ENCODE data around the gene GRAMD1B. TPM values are rescaled to one million over a fixed set of nuclear protein-coding genes. Genes with fewer than 3 reads are reported as not detected.

Gene GRAMD1B
- total RNA-seq, 1 donor from 2014 or later, result 159 TPM

- H3K27me3 Mint-ChIP-seq (ENCODE audit: low read depth), result no peaks in the 10 kb centered on the region
- no peak overlapping the region for H3K27ac Mint-ChIP-seq
- peaks cover 86% of the 10 kb centered on the region for H3K36me3 Mint-ChIP-seq (ENCODE audit: low read depth)
- H3K4me1 Mint-ChIP-seq (ENCODE audit: low read depth), result no peaks in the 10 kb centered on the region
- no peak for DNase-seq (ENCODE audit: low spot score)
- no peak overlapping the region for H3K4me3 Mint-ChIP-seq (ENCODE audit: low read depth)
- H3K9me3 Mint-ChIP-seq, result no peaks in the 10 kb centered on the region
- intact Hi-C loops (cut with micrococcal nuclease), result no loop called here
These were observed 186.6 kb downstream of the GRAMD1B start for GRCh38 chr11:123616505-123617198.

DNA sequence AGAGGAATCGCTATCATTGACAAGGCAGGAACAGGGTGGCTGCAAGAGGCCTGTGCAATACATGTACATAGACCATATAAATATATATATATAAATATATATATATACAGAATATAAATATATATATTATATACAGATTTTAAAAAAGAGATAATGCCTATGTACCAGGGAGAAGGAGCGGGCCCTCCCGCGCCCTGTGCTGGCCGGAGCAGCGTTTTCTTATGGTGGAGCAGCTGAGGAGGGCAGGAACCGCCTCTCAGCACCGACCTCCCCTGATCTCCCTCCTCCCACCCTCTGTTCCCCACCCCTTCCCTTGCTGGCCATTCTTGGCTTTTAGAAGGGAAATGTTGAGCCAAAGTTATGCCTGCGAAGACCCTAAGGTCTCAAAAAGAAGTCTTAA lies 192.5 kb downstream of the GRAMD1B start:
- Mint-ChIP-seq H3K27me3 (ENCODE audit: low read depth) (no peaks in the 10 kb centered on the region), H3K4me1 (ENCODE audit: low read depth) (no peaks in the 10 kb centered on the region), H3K9me3 (no peaks in the 10 kb centered on the region), H3K36me3 (ENCODE audit: low read depth) (peaks cover 85% of the 10 kb centered on the region), H3K4me3 (ENCODE audit: low read depth) (no peak overlapping the region), H3K27ac (no peak overlapping the region)
- intact Hi-C loops (cut with micrococcal nuclease), result no loop called here
- DNase-seq (ENCODE audit: low spot score), result no peak

DNA sequence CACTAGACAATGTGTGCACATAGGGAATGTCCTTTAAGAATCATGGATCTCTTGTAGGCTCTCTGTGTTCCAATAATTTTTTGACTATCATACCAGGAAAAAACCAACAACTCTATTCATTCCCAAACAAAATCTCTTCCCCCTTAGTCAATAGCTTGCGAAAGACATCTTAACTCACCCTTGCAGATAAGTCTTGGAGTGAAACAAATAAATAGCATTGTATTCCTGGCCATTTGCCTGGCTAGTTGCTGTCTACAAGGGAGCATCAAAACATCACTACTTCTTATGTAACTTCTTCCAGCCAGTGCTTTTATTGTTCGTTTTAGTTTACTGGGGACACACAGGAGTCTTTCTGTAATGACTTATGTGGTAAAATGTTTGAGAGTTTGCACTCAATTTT lies 194.9 kb downstream of the GRAMD1B start:
- no peak for DNase-seq (ENCODE audit: low spot score)
- Mint-ChIP-seq H3K9me3 (no peaks in the 10 kb centered on the region), H3K27me3 (ENCODE audit: low read depth) (peaks cover 2% of the 10 kb centered on the region), H3K4me3 (ENCODE audit: low read depth) (no peak overlapping the region), H3K4me1 (ENCODE audit: low read depth) (peaks cover 10% of the 10 kb centered on the region), H3K36me3 (ENCODE audit: low read depth) (peaks cover 61% of the 10 kb centered on the region), H3K27ac (no peak overlapping the region)
- intact Hi-C loops (cut with micrococcal nuclease), result no loop called here

- H3K36me3 Mint-ChIP-seq (ENCODE audit: low read depth), result peaks cover 28% of the 10 kb centered on the region
- H3K4me1 Mint-ChIP-seq (ENCODE audit: low read depth), result peaks cover 10% of the 10 kb centered on the region
- no peak overlapping the region for H3K4me3 Mint-ChIP-seq (ENCODE audit: low read depth)
- intact Hi-C loops (cut with micrococcal nuclease), result no loop called here
- DNase-seq (ENCODE audit: low spot score), result no peak
- no peak overlapping the region for H3K27ac Mint-ChIP-seq
- H3K9me3 Mint-ChIP-seq, result no peaks in the 10 kb centered on the region
- peaks cover 7% of the 10 kb centered on the region for H3K27me3 Mint-ChIP-seq (ENCODE audit: low read depth)
These were observed 199.0 kb downstream of the GRAMD1B start for GRCh38 chr11:123628936-123629683.

DNA sequence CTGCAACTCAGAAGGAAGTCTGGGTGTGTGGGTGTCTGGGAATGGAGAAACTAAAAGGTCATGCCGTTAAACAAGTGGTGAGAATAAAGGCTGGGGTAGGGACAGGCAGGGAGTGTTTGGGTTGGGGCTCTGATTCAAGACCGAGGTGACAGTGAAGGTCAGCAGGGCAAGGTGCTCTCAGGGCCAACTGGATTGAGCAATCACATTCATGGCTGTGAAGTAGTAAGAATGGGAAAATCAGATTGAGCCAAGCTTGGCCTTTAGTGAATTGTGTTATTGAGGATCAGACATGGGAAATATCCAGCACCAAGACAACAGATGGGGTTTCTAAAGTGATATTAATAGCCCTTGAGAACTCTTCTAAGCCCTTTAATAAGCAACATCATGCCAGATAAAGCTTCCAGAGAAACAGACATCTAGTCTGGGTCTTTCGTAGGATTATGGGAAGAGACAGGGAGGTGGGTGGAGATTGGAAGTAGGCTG lies 200.1 kb downstream of the GRAMD1B start:
- Mint-ChIP-seq H3K4me1 (ENCODE audit: low read depth) (peaks cover 10% of the 10 kb centered on the region), H3K9me3 (no peaks in the 10 kb centered on the region), H3K36me3 (ENCODE audit: low read depth) (peaks cover 20% of the 10 kb centered on the region), H3K27ac (no peak overlapping the region), H3K4me3 (ENCODE audit: low read depth) (no peak overlapping the region), H3K27me3 (ENCODE audit: low read depth) (peaks cover 12% of the 10 kb centered on the region)
- no peak for DNase-seq (ENCODE audit: low spot score)
- intact Hi-C loops (cut with micrococcal nuclease), result no loop called here

GRCh38 chr11:123640029-123640428 lies 210.0 kb downstream of the GRAMD1B start:
- no peak for DNase-seq (ENCODE audit: low spot score)
- Mint-ChIP-seq H3K27me3 (ENCODE audit: low read depth) (peaks cover 9% of the 10 kb centered on the region), H3K27ac (no peak overlapping the region), H3K4me3 (ENCODE audit: low read depth) (no peak overlapping the region), H3K36me3 (ENCODE audit: low read depth) (no peaks in the 10 kb centered on the region), H3K9me3 (no peaks in the 10 kb centered on the region), H3K4me1 (ENCODE audit: low read depth) (peaks cover 2% of the 10 kb centered on the region)
- intact Hi-C loops (cut with micrococcal nuclease), result no loop called here

DNA sequence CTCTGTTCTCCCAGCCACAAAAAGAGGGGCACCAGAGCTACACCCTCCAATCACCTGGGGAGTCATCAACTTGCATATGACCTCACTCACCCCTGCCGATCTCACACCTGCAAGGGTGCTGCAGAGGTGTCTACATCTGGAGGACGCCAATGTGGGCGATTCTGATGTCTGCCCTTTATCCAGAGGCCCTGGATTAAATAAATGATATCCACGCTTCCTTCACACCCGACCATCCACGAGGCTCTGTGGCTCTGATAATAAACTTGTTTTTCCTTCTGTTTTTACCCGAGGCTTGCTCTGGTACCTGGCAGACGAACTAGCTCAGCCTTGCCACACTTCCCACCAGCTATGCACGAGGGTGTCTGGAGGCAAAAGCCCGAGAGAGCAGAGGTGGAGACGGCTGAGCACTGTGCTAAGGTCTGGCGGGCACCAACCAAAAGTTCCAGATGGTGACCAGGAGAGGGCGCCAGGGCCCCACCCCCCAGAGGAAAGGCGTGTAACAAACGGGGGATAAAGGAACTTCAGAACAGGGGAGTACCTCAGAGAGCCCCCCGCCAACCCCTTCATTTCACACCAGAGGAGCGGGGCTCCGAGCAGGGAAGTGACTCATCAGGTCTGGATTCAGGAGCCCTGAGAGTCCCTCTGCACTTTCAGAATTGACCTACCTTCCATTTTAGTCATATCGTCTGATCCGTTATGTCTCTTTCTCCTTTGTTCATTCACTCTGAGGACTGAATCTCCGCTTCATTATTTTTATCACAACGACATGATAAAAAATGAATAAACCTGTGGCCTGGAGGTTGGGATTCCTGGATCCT lies 210.8 kb downstream of the GRAMD1B start:
- Mint-ChIP-seq H3K27me3 (ENCODE audit: low read depth) (peaks cover 6% of the 10 kb centered on the region), H3K9me3 (no peaks in the 10 kb centered on the region), H3K4me3 (ENCODE audit: low read depth) (no peak overlapping the region), H3K4me1 (ENCODE audit: low read depth) (peaks cover 2% of the 10 kb centered on the region), H3K36me3 (ENCODE audit: low read depth) (no peaks in the 10 kb centered on the region), H3K27ac (no peak overlapping the region)
- intact Hi-C loops (cut with micrococcal nuclease), result loop anchor here (1.0 kb wide), 1 partner anchor 66 kb away; no protein-coding TSS in a partner anchor
- peak; percentile 29 for DNase-seq (ENCODE audit: low spot score)

- H3K36me3 Mint-ChIP-seq (ENCODE audit: low read depth), result no peaks in the 10 kb centered on the region
- H3K9me3 Mint-ChIP-seq, result no peaks in the 10 kb centered on the region
- intact Hi-C loops (cut with micrococcal nuclease), result loop anchor here (1.0 kb wide), 1 partner anchor 66 kb away; no protein-coding TSS in a partner anchor
- H3K4me1 Mint-ChIP-seq (ENCODE audit: low read depth), result peaks cover 2% of the 10 kb centered on the region
- H3K4me3 Mint-ChIP-seq (ENCODE audit: low read depth), result no peak overlapping the region
- no peak overlapping the region for H3K27ac Mint-ChIP-seq
- no peak for DNase-seq (ENCODE audit: low spot score)
- H3K27me3 Mint-ChIP-seq (ENCODE audit: low read depth), result peaks cover 12% of the 10 kb centered on the region
These were observed 211.4 kb downstream of the GRAMD1B start for GRCh38 chr11:123641495-123641840.

- Mint-ChIP-seq H3K9me3 (no peaks in the 10 kb centered on the region), H3K27me3 (ENCODE audit: low read depth) (peaks cover 16% of the 10 kb centered on the region), H3K27ac (no peak overlapping the region), H3K36me3 (ENCODE audit: low read depth) (no peaks in the 10 kb centered on the region), H3K4me1 (ENCODE audit: low read depth) (peaks cover 2% of the 10 kb centered on the region), H3K4me3 (ENCODE audit: low read depth) (no peak overlapping the region)
- intact Hi-C loops (cut with micrococcal nuclease), result no loop called here
- no peak for DNase-seq (ENCODE audit: low spot score)
These were observed 212.4 kb downstream of the GRAMD1B start for GRCh38 chr11:123642435-123642834.

DNA sequence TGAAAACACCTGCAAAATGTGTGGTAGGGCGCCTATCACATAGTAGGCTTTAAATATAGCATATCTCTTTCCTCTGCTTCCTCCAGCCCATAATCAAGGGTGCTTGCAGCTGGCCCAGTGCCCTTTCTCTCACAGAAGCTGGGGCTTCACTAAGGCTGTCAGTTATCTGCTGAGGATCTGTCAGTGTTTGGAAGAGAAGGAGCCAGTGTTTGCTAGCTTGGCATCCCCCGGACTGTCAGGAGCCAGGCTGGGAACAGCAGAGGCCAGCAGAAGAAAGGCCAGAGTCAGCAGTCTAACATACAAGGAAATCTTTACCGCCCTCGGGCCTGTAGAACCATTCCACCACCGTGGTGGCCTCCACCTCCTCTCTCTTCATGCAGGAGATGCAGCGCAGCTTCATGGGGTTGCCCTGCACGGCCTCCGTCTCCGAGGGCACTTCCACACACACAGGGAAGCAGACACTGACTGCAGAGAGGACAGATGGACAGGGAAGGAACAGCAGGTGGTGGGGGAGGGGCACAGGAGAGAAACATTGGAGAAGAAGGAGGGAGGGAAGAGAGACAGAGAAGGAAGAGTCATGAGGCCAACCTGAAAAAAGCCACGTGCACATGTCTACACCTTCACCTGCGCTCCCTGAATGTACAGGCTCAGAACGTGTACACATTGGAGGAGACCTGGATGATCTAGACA lies 215.4 kb downstream of the GRAMD1B start:
- Mint-ChIP-seq H3K27ac (no peak overlapping the region), H3K4me1 (ENCODE audit: low read depth) (peaks cover 2% of the 10 kb centered on the region), H3K9me3 (no peaks in the 10 kb centered on the region), H3K27me3 (ENCODE audit: low read depth) (peaks cover 13% of the 10 kb centered on the region), H3K36me3 (ENCODE audit: low read depth) (no peaks in the 10 kb centered on the region), H3K4me3 (ENCODE audit: low read depth) (no peak overlapping the region)
- intact Hi-C loops (cut with micrococcal nuclease), result no loop called here
- DNase-seq (ENCODE audit: low spot score), result no peak

GRCh38 chr11:123650901-123651300 lies 220.8 kb downstream of the GRAMD1B start:
- H3K27ac Mint-ChIP-seq, result no peak overlapping the region
- DNase-seq (ENCODE audit: low spot score), result no peak
- peaks cover 43% of the 10 kb centered on the region for H3K27me3 Mint-ChIP-seq (ENCODE audit: low read depth)
- H3K36me3 Mint-ChIP-seq (ENCODE audit: low read depth), result no peaks in the 10 kb centered on the region
- intact Hi-C loops (cut with micrococcal nuclease), result no loop called here
- H3K4me1 Mint-ChIP-seq (ENCODE audit: low read depth), result peaks cover 1% of the 10 kb centered on the region
- H3K4me3 Mint-ChIP-seq (ENCODE audit: low read depth), result no peak overlapping the region
- H3K9me3 Mint-ChIP-seq, result no peaks in the 10 kb centered on the region

DNA sequence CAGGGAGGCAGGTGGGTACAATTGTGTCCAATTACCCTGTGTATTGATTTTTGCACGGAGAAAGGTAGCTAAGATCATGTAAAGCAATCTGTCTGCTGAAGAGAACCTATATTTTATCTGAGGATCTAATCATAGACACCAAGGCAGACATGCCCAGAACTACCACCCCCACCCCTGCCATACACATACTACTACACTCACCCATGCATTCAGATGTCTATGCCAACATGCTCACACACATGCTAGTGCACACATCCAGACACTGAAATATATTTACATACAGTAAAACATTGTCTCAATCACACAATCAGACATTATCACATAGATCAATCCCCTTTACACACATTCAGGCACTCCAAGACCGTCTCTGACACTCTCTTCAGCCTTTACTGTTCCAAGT lies 222.5 kb downstream of the GRAMD1B start:
- intact Hi-C loops (cut with micrococcal nuclease), result no loop called here
- H3K36me3 Mint-ChIP-seq (ENCODE audit: low read depth), result no peaks in the 10 kb centered on the region
- H3K4me3 Mint-ChIP-seq (ENCODE audit: low read depth), result peak overlapping the region; percentile 27

More for the DNA sequence above, 222.5 kb downstream of the GRAMD1B start:
- Mint-ChIP-seq H3K4me1 (ENCODE audit: low read depth) (peaks cover 1% of the 10 kb centered on the region), H3K27me3 (ENCODE audit: low read depth) (peaks cover 41% of the 10 kb centered on the region), H3K9me3 (no peaks in the 10 kb centered on the region), H3K27ac (no peak overlapping the region)
- no peak for DNase-seq (ENCODE audit: low spot score)

Data from activated T-helper 2 cell treated with anti-CD3 and anti-CD28 coated beads, Interferon-gamma antibody, Interleukin-2, Interleukin-4, amounts not matched to agents 10 μg/mL and 5 μg/mL and 100 μg/mL, durations not matched to agents 14 hours and 24 hours and 36 hours (primary cell).